HG03354 (cell line): Measurements from ENCODE around the gene MFNG.
"Not testable (repeated sequence)": the region's sequence is repeated elsewhere in the genome, so short reads cannot be mapped to it uniquely, and the experiment has no call there.

Source experiments
- ATAC-seq: cut with Tn5 transposase; IDR thresholded peaks from one replicate; pipeline ENCODE4 v1.9.1; 2021; ENCODE audit warnings: mild to moderate bottlenecking; ENCODE audit not compliant: unreplicated experiment, poor library complexity, severe bottlenecking

MFNG gene, protein sequence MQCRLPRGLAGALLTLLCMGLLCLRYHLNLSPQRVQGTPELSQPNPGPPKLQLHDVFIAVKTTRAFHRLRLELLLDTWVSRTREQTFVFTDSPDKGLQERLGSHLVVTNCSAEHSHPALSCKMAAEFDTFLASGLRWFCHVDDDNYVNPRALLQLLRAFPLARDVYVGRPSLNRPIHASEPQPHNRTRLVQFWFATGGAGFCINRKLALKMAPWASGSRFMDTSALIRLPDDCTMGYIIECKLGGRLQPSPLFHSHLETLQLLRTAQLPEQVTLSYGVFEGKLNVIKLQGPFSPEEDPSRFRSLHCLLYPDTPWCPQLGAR

DNA sequence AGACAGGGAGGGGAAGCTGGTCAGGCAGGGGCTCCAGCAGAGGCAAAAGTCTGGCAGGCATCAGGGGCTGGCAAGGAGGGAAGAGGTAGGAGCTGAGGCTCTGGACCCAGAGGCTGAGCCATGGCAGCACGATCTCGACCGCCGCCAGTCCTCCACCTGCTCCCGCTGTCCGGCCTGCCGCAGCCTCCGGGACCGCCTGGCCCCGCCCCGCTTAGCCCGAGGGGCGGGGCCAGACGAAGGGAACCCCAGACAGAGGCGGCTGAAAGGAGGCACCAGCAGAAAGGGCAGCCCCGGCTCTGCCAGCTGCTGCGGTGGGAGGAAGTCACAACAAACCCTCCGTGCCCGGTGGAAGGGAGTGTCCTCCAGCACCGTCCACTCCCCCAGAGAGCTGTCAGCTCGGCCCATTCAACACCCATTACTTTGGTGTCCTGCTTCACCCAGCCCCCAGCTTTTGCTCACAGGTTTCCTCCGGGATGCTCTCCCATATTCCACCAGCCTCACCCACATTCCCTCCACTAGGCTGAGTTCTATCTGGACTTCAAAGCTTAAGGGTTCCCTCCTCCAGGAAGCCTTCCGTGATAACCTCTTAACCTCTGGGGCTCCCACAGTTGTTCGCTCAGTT lies at the start of gene MFNG:
MFNG (minus strand) TSS at position 161 of the 622 bp plus-strand sequence. CDS start 207 bp downstream, outside the sequence.
- no peak for ATAC-seq

GRCh38 chr22:37535159-37535558 lies 49.0 kb upstream of the MFNG start:
- no peak for ATAC-seq

GRCh38 chr22:37534445-37534844 lies 48.3 kb upstream of the MFNG start:
- ATAC-seq, result no peak

DNA sequence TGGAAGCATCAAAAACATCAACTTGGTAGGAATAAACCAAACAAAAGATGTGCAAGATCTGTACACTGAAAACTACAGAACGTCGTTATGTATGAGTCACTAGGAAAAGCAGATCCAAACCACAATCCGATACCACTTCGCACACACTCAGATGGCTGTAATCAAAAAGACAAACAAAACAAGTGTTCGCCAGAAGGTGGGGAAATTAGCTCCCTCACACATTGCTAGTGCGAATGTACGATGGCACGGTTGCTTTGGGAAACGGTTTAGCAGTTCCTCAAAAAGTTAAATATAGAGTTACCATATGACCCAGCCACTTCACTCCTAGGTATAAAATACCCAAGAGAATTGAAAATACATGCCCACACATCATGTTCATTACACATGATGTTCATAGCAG lies 47.8 kb upstream of the MFNG start:
- ATAC-seq, result no peak

DNA sequence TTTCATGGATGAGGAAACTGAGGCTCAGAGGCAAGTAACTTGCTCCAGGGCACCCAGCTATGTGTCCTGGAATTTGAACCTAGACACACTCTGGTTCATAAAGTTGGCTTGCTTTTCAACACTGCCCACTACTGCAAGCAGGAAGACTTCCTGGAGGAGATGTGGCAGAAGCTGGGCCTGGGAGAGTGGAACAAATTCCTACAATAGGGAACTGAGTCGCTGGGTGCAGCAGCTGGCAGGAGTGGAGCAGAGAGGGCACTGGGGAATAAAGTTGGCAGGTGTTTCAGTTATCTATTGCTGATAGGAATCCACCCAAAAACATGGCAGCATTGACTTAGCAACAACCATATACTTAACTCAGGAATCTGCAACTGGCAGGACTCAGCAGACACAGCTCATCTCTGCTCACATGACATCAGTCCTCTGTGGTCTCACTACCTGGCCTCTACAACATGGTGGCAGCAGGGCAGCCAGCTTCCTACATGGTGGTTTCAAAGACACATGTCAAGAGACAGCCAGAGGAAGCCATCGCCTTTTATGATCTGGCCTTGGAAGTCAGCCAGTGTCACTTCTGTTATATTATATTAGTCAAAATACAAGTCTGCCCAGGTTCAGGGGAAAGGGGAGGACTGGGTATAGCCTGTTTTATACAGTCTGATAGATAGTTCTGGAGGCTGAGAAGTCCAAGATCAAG lies 43.6 kb upstream of the MFNG start:
- ATAC-seq, result no peak

GRCh38 chr22:37527952-37528351 lies 41.8 kb upstream of the MFNG start:
- not testable (repeated sequence) for ATAC-seq

DNA sequence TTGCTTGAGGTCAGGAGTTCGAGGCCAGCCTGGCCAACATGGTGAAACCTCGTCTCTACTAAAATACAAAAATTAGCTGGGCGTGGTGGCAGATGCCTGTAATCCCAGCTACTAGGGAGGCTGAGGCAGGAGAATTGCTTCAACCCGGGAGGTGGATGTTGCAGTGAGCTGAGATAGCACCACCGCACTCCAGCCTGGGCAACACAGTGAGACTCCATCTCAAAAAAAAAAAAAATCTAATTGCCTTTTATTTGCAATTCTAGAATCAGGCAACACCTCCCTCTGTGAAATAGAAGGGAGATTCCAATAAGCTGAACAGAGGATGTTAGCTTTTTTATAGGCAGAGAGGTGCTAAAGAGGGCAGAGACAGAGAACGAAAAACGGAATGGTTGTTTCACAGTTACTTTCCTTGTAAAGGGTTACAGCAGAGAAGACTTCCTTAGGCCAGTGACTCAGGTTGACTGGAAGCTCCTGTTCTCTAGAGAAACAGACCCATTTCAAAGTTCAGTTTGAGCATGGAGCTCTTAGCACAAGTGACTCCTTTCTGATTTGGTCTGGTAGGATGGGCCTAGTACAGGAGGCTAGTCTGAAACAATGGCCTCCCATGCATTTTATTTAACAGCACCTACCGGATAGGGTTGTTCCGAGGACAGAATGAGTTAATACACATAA lies 41.0 kb upstream of the MFNG start:
- not testable (repeated sequence) for ATAC-seq

- no peak for ATAC-seq
These were observed 40.2 kb upstream of the MFNG start for GRCh38 chr22:37526376-37526775.

- no peak for ATAC-seq
These were observed 39.7 kb upstream of the MFNG start for GRCh38 chr22:37525746-37526350.

DNA sequence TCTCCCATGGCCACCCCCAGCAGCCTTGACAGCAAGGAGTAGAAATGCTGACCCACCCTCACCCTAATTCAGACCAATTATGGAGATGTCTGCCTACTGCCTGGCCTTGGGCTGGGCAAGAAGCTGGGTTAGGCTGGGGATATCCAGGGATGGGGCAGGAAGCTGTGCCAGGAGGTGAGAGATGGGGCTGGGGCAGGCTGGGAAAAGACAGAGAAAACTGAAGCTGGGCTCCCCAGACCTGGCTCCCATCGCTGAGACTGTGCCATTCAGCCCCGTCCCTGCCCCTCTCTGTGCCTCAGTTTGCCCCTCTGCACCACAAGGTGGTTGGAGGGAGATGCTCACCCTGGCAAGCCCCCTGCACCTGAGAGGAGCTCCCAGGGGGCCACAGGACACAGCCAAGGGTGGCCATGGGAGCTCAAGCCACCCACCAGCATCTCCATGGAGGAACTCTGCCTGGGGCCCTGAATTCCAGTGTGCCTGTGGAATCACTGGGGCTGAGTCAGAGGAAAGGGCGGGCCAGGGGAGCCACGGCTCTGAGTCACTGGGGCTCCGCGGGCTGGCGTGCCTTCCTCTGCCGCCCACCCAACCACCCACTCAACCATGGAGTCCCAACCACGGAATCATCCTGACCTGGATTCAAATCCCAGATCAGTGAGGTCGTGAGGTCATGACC lies 39.0 kb upstream of the MFNG start:
- no peak for ATAC-seq

DNA sequence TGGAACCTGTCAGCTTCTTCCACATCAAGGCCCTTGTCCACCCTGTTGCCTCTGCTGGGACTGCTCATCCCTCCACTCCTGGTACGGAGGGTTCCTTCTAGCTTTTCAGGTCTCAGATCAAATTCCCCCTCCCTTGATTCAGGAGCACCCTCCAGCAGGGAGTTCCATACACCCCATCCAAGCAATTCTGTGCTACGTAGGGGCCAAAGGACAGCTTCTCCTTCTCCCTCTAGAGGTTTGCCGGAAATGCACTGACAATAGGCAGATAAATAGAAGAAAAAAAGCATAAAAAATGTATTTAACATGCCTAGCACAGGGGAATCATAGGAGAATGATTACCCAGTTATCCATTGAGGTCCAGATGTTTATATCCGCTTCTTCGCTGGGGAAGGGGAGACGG lies 36.3 kb upstream of the MFNG start:
- ATAC-seq, result no peak

GRCh38 chr22:37521236-37521739 lies 35.1 kb upstream of the MFNG start:
- no peak for ATAC-seq

DNA sequence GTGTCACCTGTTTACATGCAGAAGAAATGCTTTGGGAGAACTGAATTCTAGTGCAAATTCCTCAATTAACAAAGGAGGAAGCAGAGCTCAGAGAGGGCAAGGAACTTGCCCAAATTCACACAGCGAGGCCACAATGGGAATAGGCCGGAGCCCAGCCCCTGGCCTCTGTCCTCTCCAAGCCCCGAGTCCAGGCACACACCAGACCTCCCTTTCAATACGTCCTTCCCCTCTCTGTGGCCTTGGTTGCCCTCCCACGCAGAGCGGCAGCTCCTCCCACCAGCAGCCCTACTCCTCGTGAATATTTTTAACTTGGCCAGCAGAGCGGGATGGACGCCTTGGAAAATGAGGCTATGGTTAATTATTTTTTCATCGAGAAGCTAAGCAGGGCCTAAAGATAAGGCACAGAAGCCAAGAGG lies 34.6 kb upstream of the MFNG start:
- ATAC-seq, result no peak

DNA sequence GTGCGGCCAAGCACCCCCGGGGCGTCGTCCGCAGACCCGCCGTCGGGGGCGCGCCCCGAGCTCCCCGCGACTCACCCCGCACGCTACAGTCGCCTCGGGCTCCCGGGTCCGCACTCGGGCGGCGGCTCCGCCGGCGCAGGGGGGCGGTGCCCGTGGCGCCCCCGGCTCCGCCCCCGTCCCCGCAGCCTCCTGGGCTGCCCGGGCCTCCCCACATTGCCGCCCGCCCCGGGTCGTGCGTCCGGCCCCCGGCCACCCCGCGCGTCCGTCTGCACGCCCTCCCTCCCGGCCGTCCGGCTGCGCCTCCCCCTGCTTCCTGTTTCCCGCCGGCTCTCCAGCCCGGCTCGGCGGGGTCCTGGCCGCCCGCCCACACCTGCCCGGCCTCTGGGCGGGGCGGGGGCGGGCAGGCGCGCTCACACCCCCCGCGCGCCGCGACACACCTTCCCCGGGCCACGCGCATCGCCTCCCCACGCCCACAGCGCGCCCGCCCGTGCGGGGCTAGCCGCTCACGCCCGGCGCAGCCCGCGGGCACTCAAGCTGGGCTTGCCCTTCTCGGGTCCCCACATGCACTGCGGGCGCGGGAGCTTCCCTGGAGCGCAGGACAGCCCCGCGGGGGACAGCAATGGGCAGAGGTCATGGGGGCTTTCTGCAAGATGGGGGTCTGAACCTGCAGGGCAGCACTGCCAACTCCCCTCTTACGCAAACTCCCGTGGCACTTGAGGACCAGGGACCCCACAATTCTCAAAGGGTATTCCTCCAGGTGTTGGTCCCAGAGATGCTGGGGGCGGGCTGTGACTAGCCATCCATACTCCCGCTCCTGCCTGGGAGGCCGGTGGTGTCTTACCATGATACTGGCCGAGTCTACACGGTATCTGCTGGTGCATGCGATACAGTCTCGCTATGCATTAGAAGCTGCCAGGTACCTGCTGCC lies 33.3 kb upstream of the MFNG start, which contains the start of gene CARD10:
CARD10 (minus strand) TSS at position 148 of the 928 bp plus-strand sequence. CDS start 215 bp downstream, outside the sequence.
- no peak for ATAC-seq

DNA sequence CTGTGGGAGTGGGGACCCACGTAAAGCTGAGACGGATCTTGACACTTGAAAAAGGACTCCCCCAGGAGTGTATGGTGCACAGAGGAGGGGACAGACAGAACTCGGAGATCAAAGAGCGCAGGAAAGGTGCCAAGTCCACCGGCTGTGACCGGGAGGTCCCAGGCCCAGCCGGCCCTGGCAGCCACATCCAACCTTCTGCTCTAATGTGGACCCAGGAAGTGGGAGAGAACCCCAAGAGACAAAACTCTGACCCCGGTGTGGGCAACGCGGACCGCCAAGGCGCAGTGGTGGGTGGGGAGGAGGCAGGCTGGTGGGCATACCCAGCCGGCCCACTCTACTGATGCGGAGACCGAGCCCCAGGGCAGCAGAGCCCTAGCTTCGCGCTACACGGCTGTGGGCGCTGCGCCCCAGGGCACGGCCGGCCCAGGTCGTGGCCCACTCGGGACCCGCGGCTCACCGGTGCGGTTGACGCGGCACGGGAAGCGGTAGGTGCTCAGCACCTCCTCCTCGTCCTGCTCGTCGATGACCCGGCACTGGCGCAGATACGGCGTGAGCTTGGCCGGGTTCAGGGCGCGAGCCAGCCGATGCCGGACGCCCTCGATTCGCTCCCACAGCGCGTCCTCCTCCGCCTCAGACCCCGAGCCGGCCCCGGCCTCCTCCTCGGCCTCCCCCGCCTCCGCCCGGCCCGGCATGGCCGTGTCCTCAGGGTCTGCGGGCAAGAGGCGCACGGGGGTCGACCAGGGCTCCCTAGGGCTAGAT lies 32.5 kb upstream of the MFNG start:
- ATAC-seq, result no peak

DNA sequence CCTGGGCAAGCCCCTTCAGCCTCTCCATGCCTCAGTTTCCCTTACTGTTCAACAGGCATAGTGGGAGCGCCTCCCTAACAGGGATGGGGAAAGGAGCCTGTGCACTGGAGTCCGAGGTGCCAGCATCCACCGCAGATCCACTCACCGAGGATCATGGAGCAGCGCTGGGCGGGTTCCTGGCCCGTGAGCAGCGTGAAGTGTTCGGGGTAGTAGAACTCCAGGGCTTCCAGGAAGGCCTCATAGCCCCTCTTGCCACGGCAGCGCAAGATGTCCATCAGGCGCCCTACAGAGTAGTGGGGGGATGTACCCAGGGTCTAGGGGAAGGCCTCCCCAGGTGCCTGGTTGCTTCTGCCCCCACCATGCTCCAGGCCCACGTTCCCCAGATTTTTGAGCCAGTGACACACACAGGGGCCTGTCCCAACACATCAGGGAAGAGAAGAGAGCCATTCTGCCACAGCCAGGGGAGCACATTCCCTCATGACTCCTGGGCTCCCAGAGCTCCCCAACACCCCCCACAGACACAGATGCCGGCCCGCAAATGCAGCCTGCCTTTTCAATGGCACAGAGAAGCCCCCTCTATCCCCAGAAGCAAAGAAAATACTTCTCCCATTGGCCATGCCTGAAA lies 31.8 kb upstream of the MFNG start:
- no peak for ATAC-seq

- no peak for ATAC-seq
These were observed 30.3 kb upstream of the MFNG start for GRCh38 chr22:37516456-37516855.
